HG03108 (cell line): ENCODE measurements around the gene NCOR2.
A peak's percentile ranks its signal among the peaks of the same experiment; 100 is the strongest.

Source experiments
- ATAC-seq: cut with Tn5 transposase; IDR thresholded peaks from one replicate; pipeline ENCODE4 v1.9.1; 2021; ENCODE audit warnings: moderate library complexity; ENCODE audit not compliant: unreplicated experiment

Gene NCOR2

GRCh38 chr12:124566997-124567672, at the start of gene NCOR2:
TSS of gene NCOR2 (minus strand) at chr12:124567612. CDS start at chr12:124495251, 72,361 bp downstream.
- ATAC-seq = peak; percentile 20

GRCh38 chr12:124616394-124617221, 49.2 kb upstream of the NCOR2 start:
- ATAC-seq = no peak

- ATAC-seq = no peak
Observed at GRCh38 chr12:124614512-124615292, 47.3 kb upstream of the NCOR2 start.

GRCh38 chr12:124613151-124613585, 45.8 kb upstream of the NCOR2 start:
- no peak for ATAC-seq

GRCh38 chr12:124612410-124612680, 44.9 kb upstream of the NCOR2 start:
- ATAC-seq = no peak

- no peak for ATAC-seq
Observed at GRCh38 chr12:124611559-124612409, 44.4 kb upstream of the NCOR2 start.

GRCh38 chr12:124610629-124611558, 43.5 kb upstream of the NCOR2 start:
- no peak for ATAC-seq

GRCh38 chr12:124610021-124610612, 42.7 kb upstream of the NCOR2 start:
- no peak for ATAC-seq

- peak; percentile 73 for ATAC-seq
Observed at GRCh38 chr12:124609041-124609989, 41.9 kb upstream of the NCOR2 start.

GRCh38 chr12:124608450-124608870, 41.0 kb upstream of the NCOR2 start:
- ATAC-seq = peak; percentile 38

GRCh38 chr12:124607681-124608425, 40.4 kb upstream of the NCOR2 start:
- no peak for ATAC-seq

GRCh38 chr12:124605883-124606774, 38.7 kb upstream of the NCOR2 start:
- ATAC-seq = no peak

GRCh38 chr12:124605150-124605882, 37.9 kb upstream of the NCOR2 start:
- ATAC-seq = no peak

GRCh38 chr12:124604264-124604680, 36.9 kb upstream of the NCOR2 start:
- no peak for ATAC-seq

- ATAC-seq = no peak
Observed at GRCh38 chr12:124603831-124604251, 36.4 kb upstream of the NCOR2 start.

- ATAC-seq = no peak
Observed at GRCh38 chr12:124603100-124603541, 35.7 kb upstream of the NCOR2 start.
